SK-N-SH (cell line): Measurements from ENCODE around the gene CLCN2. TPM values are rescaled to one million over a fixed set of nuclear protein-coding genes. Genes with fewer than 3 reads are reported as not detected.

Experiments
- CTCF ChIA-PET: fragments of 300-600, 350-600 bp; formaldehyde crosslinking; extraction: SDS; loops from one replicate; lab custom pipeline; 2021; lab: Yijun Ruan, JAX
- POLR2A ChIA-PET: fragments of 350-600 bp; sonication (Branson Sonifier 250); formaldehyde crosslinking; extraction: SDS; loops from one replicate; lab custom pipeline; 2020; ENCODE audit warnings: antibody characterized with exemption, inconsistent platforms; lab: Yijun Ruan, JAX
- DNase-seq: peaks from one replicate; pipeline ENCODE4 v3.0.0; 2012
- H2AFZ ChIP-seq: fragments of 200-600 bp; sonication (generic); 2 replicates; pipeline ENCODE4 v1.8.1; 2016; ENCODE audit warnings: antibody characterized with exemption, mild to moderate bottlenecking, low read depth
- H3F3A ChIP-seq: fragments of 200-600 bp; sonication (generic); replicated peaks from 2 replicates; pipeline ENCODE3; 2016; ENCODE audit warnings: antibody characterized with exemption, mild to moderate bottlenecking; ENCODE audit not compliant: insufficient read depth
- H3K27ac ChIP-seq, 2 experiments: fragments of 200-500 bp in 1 of 2; fragments of 200-600 bp in 1 of 2; sonication (Bioruptor generic) in 1 of 2; sonication (generic), shearing (Covaris generic) in 1 of 2; 2 replicates each; pipeline versions ENCODE4 v1.5.1 to v1.6.1; 2014 to 2016; ENCODE audit warnings: low read depth in 2 of 2, inconsistent platforms in 1 of 2, low read length in 1 of 2, mild to moderate bottlenecking in 1 of 2, mixed read lengths in 1 of 2
- H3K27me3 ChIP-seq: fragments of 200-600 bp; sonication (generic), shearing (Covaris generic); 2 replicates; pipeline ENCODE4 v1.6.1; 2016; ENCODE audit warnings: mixed run types; ENCODE audit not compliant: insufficient read depth
- H3K36me3 ChIP-seq, 2 experiments: fragments of 200-500 bp in 1 of 2; fragments of 200-600 bp in 1 of 2; sonication (Bioruptor generic) in 1 of 2; sonication (generic) in 1 of 2; replicated peaks in 1 of 2; 2 replicates each; pipeline versions ENCODE3 to v1.5.1; 2014 to 2016; ENCODE audit warnings: low read length in 1 of 2, mild to moderate bottlenecking in 1 of 2; ENCODE audit not compliant: insufficient read depth in 2 of 2, control insufficient read depth in 1 of 2
- H3K4me1 ChIP-seq, 2 experiments: fragments of 200-500 bp in 1 of 2; fragments of 200-600 bp in 1 of 2; sonication (Bioruptor generic) in 1 of 2; sonication (generic), shearing (Covaris generic) in 1 of 2; 2 replicates each; pipeline versions ENCODE4 v1.5.1 to v1.6.1; 2014 to 2016; ENCODE audit warnings: low read depth in 1 of 2, low read length in 1 of 2, mixed run types in 1 of 2; ENCODE audit not compliant: insufficient read depth in 2 of 2, control insufficient read depth in 1 of 2
- H3K4me2 ChIP-seq: fragments of 200-600 bp; sonication (generic), shearing (Covaris generic); 2 replicates; pipeline ENCODE4 v1.6.1; 2017; ENCODE audit warnings: mixed run types
- H3K4me3 ChIP-seq, 2 experiments: fragments of 200-500 bp in 1 of 2; fragments of 200-600 bp in 1 of 2; sonication (Bioruptor generic) in 1 of 2; sonication (generic), shearing (Covaris generic) in 1 of 2; 2 replicates each; pipeline versions ENCODE4 v1.5.1 to v1.8.1; 2014 to 2016; ENCODE audit warnings: low read depth in 2 of 2, inconsistent platforms in 1 of 2, low read length in 1 of 2, mild to moderate bottlenecking in 1 of 2, mixed read lengths in 1 of 2, moderate library complexity in 1 of 2
- H3K79me2 ChIP-seq: fragments of 200-600 bp; sonication (generic); 2 replicates; pipeline ENCODE4 v1.8.1; 2017; ENCODE audit warnings: mild to moderate bottlenecking; ENCODE audit not compliant: insufficient read depth
- H3K9ac ChIP-seq: fragments of 200-600 bp; sonication (generic); 2 replicates; pipeline ENCODE4 v1.6.1; 2017; ENCODE audit warnings: mixed run types
- H3K9me2 ChIP-seq: fragments of 200-600 bp; sonication (generic); 2 replicates; pipeline ENCODE4 v1.6.1; 2017; ENCODE audit warnings: mixed run types
- H3K9me3 ChIP-seq: fragments of 200-600 bp; sonication (generic); 2 replicates; pipeline ENCODE4 v1.6.1; 2017; ENCODE audit warnings: mixed run types, mild to moderate bottlenecking, moderate library complexity
- H4K20me1 ChIP-seq: fragments of 200-600 bp; sonication (generic); 2 replicates; pipeline ENCODE4 v1.6.1; 2017; ENCODE audit warnings: mild to moderate bottlenecking, mixed run types; ENCODE audit not compliant: insufficient read depth
- EP300 ChIP-seq, 2 experiments: IDR thresholded peaks; 2 replicates each; pipeline versions ENCODE4 v1.4.0 to v1.6.1; 2012; ENCODE audit warnings: borderline replicate concordance in 1 of 2, low read depth in 1 of 2, low read length in 1 of 2
- EZH2phosphoT487 ChIP-seq: fragments of 200-600 bp; sonication (generic); IDR thresholded peaks from 2 replicates; pipeline ENCODE4 v1.6.1; 2017; ENCODE audit warnings: low read depth, mixed run types, mild to moderate bottlenecking, antibody characterized with exemption, moderate library complexity, borderline replicate concordance
- FOSL2 ChIP-seq: IDR thresholded peaks from 2 replicates; pipeline ENCODE4 v1.4.0; 2012; ENCODE audit warnings: low read depth, mild to moderate bottlenecking, moderate library complexity, borderline replicate concordance
- FOXJ3 ChIP-seq: sonication (generic); formaldehyde crosslinking; IDR thresholded peaks from 2 replicates; pipeline ENCODE4 v1.5.1; 2020; ENCODE audit warnings: mild to moderate bottlenecking, missing genetic modification reagents
- GABPA ChIP-seq: IDR thresholded peaks from 2 replicates; pipeline ENCODE4 v1.4.0; 2012; ENCODE audit warnings: low read depth, mild to moderate bottlenecking
- JUND ChIP-seq: IDR thresholded peaks from 2 replicates; pipeline ENCODE4 v1.4.0; 2012
- NFIC ChIP-seq: IDR thresholded peaks from 2 replicates; pipeline ENCODE4 v1.4.0; 2012; ENCODE audit warnings: borderline replicate concordance
- NRF1 ChIP-seq: IDR thresholded peaks from 2 replicates; pipeline ENCODE4 v1.6.1; 2012; ENCODE audit warnings: low read depth, mild to moderate bottlenecking, low read length
- RCOR1 ChIP-seq: fragments of 150-350 bp; IDR thresholded peaks from 2 replicates; pipeline ENCODE4 v1.6.1; 2017; ENCODE audit warnings: antibody characterized with exemption, low read length
- RFX5 ChIP-seq: IDR thresholded peaks from 2 replicates; pipeline ENCODE4 v1.6.1; 2012; ENCODE audit warnings: mild to moderate bottlenecking, improper control_type of control experiment, low read length
- SIN3A ChIP-seq: IDR thresholded peaks from 2 replicates; pipeline ENCODE4 v1.6.1; 2012; ENCODE audit warnings: low read depth, mild to moderate bottlenecking, low read length, moderate library complexity, borderline replicate concordance
- TCF12 ChIP-seq: IDR thresholded peaks from 2 replicates; pipeline ENCODE4 v1.4.0; 2012
- whole genome bisulfite sequencing: methylation state at CpG from one replicate; pipeline ENCODE4 v1.1.6; 2017; ENCODE audit warnings: low lambda C conversion rate; 5-methylcytosine and 5-hydroxymethylcytosine counted together
- polyA plus RNA-seq, 3 experiments: library from polyadenylated mRNA; depleted of rRNA; stranded (reverse); fragments of >200 nt; gene quantifications; 2 replicates each; pipeline ENCODE4 v1.2.3, GENCODE V29; 2012
- TF ChIP-seq, protein P1 (sequence below): IDR thresholded peaks from 2 replicates; pipeline ENCODE4 v1.4.0; 2012; ENCODE audit warnings: low read depth, borderline replicate concordance
- TF ChIP-seq, protein P2 (sequence below): IDR thresholded peaks from 2 replicates; pipeline ENCODE4; 2012
- TF ChIP-seq, protein P3 (sequence below): IDR thresholded peaks from 2 replicates; pipeline ENCODE4 v1.4.0; 2012; ENCODE audit warnings: low read depth

CLCN2 gene
- polyA plus RNA-seq, 1 of the 3 experiments (the other 2 are of a cell fraction): 9.1 TPM

DNA sequence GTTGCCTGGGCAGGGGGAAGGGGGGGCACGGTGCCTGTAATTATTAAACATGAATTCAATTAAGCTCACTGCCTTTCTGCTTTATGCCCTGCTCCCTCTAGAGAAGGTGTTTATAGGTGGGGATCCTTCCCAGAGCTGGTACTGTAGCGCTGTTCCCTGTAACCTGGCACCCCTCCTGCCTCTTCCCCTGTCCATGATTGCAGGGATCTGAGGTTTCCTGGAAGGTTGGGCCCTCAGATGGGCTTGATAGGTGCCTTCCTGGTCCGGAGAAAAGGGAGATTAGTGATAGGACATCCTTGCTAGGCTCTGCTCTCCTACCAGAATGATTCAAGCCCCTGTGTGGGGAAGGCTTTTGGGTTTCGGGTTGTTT lies 26.1 kb downstream of the CLCN2 start:
- Histone ChIP-seq H3K79me2 (peaks cover 61% of the 10 kb centered on the region), H3K9ac (peak overlapping the region; percentile 83), H3K9me3 (no peaks in the 10 kb centered on the region), H3K4me3 (peak overlapping the region; percentile 72 to 74; a peak in 2 of 4 replicates), H3K27ac (peak overlapping the region; percentile 54 to 90), H3K4me2 (peak overlapping the region; percentile 85), H4K20me1 (peaks cover 23% of the 10 kb centered on the region), H3K4me1 (peaks cover 37 to 53% of the 10 kb centered on the region in 2 experiments; a peak in 3 of 4 replicates), H3K36me3 (peaks cover 36 to 48% of the 10 kb centered on the region in 2 experiments), H3F3A (peaks cover 54% of the 10 kb centered on the region), H3K9me2 (no peaks in the 10 kb centered on the region), H3K27me3 (no peaks in the 10 kb centered on the region), H2AFZ (no peak overlapping the region)
- TF ChIP-seq SIN3A: no peak
- DNase-seq: peak; percentile 56
- ChIA-PET CTCF (interaction anchor here (1.0 to 1.2 kb wide), 2 partner anchors 14 to 18 kb away, joined by 4 to 5 read pairs; no protein-coding TSS in a partner anchor), POLR2A (interaction anchor here (0.7 to 1.0 kb wide), 3 partner anchors 13 to 27 kb away, joined by 3 to 5 read pairs (median 3); no protein-coding TSS in a partner anchor)
- 67% methylated on average over 3 of the region's 4 CpGs for WGBS

DNA sequence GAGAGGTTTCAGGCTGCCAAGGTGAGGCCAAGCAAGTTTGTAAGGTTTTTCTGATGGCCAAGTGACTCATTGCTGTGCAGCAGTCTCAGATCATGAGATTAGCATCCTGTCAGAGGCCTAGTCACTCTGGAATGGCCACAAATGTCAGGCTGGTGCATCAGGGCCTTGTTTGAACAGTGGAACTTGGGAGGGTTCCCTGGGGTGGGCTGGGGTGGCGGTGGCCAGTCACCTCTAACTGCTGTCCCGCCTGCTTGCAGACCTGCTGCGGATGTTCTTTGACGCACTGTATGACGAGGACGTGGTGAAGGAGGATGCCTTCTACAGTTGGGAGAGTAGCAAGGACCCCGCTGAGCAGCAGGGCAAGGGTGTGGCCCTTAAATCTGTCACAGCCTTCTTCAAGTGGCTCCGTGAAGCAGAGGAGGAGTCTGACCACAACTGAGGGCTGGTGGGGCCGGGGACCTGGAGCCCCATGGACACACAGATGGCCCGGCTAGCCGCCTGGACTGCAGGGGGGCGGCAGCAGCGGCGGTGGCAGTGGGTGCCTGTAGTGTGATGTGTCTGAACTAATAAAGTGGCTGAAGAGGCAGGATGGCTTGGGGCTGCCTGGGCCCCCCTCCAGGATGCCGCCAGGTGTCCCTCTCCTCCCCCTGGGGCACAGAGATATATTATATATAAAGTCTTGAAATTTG lies 26.8 kb downstream of the CLCN2 start:
- no peaks in the 10 kb centered on the region for H3K27me3 ChIP-seq
- H3K9me3 ChIP-seq: no peaks in the 10 kb centered on the region
- ChIA-PET POLR2A (no interaction called here), CTCF (interaction anchor here (1.0 kb wide), 1 partner anchor 13 kb away, joined by 4 read pairs; no protein-coding TSS in a partner anchor)
- H3K4me2 ChIP-seq: 0 out of 2 replicates have a peak overlapping the region, but pooled peaks have one; percentile 21
- DNase-seq: no peak
- H3K9me2 ChIP-seq: no peaks in the 10 kb centered on the region
- peaks cover 60% of the 10 kb centered on the region for H3F3A ChIP-seq
- H3K79me2 ChIP-seq: peaks cover 59% of the 10 kb centered on the region
- peak overlapping the region; percentile 83; the same call in 1 of the 2 replicates for H3K9ac ChIP-seq
- WGBS: 64% methylated on average over 9 of the region's 15 CpGs
- H3K4me1 ChIP-seq: peaks cover 37 to 52% of the 10 kb centered on the region in 2 experiments; a peak in 3 of 4 replicates
- H3K36me3 ChIP-seq: peaks cover 41 to 52% of the 10 kb centered on the region in 2 experiments
- no peak overlapping the region for H2AFZ ChIP-seq
- H3K4me3 ChIP-seq: no peak overlapping the region
- TF ChIP-seq EP300 (IDR thresholded peaks at IDR 0.05; ENCODE audit: borderline replicate concordance in 1 of 2, low read depth in 1 of 2, low read length in 1 of 2) (0 out of 4 replicates have a peak, but pooled peaks of 1 of the 2 experiments have one; percentile 28), FOSL2 (peak; percentile 79), SIN3A (peak; percentile 44; the same call in 1 of the 2 replicates), JUND (peak; percentile 69), GABPA (no peak), RFX5 (no peak), TCF12 (peak; percentile 65), NRF1 (no peak), EZH2phosphoT487 (no peak), RCOR1 (no peak), NFIC (peak; percentile 29; the same call in 1 of the 2 replicates), FOXJ3 (CRISPR knock-in tag) (no peak)
- TF ChIP-seq, protein P1, sequence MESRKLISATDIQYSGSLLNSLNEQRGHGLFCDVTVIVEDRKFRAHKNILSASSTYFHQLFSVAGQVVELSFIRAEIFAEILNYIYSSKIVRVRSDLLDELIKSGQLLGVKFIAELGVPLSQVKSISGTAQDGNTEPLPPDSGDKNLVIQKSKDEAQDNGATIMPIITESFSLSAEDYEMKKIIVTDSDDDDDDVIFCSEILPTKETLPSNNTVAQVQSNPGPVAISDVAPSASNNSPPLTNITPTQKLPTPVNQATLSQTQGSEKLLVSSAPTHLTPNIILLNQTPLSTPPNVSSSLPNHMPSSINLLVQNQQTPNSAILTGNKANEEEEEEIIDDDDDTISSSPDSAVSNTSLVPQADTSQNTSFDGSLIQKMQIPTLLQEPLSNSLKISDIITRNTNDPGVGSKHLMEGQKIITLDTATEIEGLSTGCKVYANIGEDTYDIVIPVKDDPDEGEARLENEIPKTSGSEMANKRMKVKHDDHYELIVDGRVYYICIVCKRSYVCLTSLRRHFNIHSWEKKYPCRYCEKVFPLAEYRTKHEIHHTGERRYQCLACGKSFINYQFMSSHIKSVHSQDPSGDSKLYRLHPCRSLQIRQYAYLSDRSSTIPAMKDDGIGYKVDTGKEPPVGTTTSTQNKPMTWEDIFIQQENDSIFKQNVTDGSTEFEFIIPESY: no peak
- TF ChIP-seq, protein P2, sequence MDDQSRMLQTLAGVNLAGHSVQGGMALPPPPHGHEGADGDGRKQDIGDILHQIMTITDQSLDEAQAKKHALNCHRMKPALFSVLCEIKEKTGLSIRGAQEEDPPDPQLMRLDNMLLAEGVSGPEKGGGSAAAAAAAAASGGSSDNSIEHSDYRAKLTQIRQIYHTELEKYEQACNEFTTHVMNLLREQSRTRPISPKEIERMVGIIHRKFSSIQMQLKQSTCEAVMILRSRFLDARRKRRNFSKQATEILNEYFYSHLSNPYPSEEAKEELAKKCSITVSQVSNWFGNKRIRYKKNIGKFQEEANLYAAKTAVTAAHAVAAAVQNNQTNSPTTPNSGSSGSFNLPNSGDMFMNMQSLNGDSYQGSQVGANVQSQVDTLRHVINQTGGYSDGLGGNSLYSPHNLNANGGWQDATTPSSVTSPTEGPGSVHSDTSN: peak; percentile 70
- TF ChIP-seq, protein P3, sequence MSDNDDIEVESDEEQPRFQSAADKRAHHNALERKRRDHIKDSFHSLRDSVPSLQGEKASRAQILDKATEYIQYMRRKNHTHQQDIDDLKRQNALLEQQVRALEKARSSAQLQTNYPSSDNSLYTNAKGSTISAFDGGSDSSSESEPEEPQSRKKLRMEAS: peak; percentile 37; the same call in 1 of the 2 replicates
- peak overlapping the region; percentile 54 to 90 for H3K27ac ChIP-seq
- H4K20me1 ChIP-seq: peaks cover 23% of the 10 kb centered on the region
